GM19438 (cell line): Measurements from ENCODE around the gene TSPAN14.

ENCODE experiments used
- ATAC-seq: cut with Tn5 transposase; IDR thresholded peaks from one replicate; pipeline ENCODE4 v1.9.1; 2021; ENCODE audit warnings: low read depth; ENCODE audit not compliant: unreplicated experiment

Gene TSPAN14

DNA sequence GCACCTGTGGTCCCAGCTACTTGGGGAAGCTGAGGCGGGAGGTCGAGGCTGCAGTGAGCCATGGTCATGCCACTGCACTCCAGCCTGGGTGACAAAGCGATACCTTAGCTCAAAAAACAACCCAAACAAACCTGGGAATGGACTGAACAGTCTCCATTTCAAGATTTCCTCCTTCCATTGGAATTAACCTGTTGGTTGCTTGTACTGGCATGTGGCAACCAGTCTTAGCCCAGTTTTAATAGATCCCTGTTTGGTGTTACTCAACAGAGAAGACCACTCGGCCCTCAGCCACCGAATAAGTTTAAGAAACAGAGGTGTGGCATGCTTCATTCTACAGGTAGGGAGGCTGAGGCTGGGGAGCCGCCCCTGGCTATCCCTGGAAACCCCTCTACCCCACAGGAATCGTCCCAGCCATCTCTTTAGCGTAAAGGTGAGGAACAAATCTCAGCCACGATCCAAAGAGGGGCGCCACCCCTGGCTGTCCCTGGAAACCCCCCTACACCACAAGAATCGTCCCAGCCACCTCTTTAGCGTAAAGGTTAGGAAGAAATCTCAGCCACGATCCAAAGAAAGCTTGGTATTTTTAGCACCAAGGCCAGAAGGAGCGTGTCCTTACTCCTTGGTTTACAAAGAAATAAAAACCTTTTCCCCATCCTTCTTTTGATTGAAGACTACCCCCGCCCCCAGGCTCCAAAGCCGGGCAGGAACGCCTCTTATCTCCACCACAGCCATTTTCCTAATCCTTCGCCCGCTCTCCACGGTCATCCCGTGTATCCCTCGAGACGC, 861 bp upstream of the TSPAN14 start:
- ATAC-seq = no peak

DNA sequence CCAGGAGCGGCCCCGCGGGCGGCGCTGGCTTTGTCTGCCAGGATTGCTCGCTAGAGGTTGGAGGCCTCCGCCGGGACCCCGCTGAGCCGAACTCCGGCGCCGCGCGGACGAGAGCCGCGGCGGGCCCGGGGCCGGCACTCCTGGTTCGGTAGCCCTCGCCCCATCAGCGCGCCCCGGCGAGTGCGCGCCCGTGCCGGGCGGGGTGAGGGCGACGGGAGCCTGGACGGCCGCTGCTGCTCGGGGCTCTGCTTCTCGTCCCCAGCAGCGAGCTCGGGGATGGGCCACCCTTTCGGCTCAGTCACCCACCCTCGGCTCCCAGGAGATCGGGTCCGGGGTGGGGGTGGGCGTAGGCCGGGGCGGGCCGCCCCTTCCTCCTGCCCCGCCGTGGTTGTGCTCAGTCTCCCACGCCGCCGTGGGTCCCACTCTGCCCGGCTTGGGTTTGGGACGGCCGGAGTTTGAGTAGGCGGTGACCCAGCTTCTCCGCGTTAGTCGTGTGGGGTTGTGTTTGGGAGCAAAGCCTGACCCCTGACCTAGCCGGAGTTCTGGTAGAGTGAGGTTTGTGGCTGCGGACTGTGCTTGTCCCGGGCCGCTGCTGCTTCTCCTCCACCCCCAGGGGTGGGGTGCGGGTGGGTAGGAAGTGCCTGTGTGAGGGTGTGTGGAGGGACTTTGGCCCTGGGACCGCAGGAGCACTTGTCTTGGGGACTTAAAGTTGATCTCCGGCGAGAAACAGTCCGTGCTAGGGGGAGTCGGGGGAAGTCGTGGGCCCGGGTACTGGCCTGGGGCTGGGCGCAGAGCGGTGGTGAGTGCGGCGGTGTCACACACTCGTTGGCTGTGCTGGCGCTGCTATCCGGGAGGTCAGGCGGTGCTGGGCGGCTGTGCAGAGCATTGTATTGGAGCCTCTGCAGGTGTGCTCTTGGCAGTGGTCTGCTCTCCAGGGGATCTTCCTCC, 677 bp downstream of the TSPAN14 start:
- ATAC-seq = peak; percentile 17

- ATAC-seq = no peak
Observed at GRCh38 chr10:80455461-80456349, 1.6 kb downstream of the TSPAN14 start.

DNA sequence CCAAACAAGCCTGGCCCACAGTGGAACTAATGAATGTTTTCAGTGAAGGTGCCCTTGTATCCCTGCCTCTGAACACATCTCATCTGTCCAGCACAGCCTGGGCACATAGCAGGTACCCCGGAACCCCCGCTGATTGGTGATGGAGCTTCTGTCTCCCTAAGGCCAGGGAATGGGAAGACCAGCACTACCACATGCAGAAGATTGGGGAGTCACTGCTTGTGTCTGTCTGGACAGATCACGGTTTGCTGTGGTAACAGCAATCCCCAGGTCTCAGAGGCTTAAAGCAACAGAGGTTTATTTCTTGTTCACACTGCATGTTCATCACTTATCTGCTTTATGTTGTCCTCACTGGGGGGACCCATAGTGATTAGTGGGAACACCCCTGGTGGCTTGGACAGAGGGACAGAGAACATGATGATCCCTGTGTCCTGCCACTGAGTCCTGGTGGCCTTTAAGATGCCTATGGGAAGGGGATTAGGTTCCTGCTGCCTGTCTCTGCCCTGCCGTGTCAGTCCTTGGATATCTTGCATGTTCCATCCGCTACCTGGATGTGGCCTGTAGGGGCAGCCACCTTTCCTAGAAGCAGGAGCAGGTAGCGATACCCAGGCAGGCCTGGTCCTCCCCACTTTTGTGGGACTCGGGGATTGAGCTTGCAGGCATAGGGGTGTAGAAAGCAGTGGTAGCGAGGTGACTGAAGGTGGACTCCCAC, 3.6 kb downstream of the TSPAN14 start:
- no peak for ATAC-seq

GRCh38 chr10:80458263-80458625, 4.1 kb downstream of the TSPAN14 start:
- ATAC-seq = no peak

GRCh38 chr10:80458638-80459037, 4.5 kb downstream of the TSPAN14 start:
- ATAC-seq = no peak

DNA sequence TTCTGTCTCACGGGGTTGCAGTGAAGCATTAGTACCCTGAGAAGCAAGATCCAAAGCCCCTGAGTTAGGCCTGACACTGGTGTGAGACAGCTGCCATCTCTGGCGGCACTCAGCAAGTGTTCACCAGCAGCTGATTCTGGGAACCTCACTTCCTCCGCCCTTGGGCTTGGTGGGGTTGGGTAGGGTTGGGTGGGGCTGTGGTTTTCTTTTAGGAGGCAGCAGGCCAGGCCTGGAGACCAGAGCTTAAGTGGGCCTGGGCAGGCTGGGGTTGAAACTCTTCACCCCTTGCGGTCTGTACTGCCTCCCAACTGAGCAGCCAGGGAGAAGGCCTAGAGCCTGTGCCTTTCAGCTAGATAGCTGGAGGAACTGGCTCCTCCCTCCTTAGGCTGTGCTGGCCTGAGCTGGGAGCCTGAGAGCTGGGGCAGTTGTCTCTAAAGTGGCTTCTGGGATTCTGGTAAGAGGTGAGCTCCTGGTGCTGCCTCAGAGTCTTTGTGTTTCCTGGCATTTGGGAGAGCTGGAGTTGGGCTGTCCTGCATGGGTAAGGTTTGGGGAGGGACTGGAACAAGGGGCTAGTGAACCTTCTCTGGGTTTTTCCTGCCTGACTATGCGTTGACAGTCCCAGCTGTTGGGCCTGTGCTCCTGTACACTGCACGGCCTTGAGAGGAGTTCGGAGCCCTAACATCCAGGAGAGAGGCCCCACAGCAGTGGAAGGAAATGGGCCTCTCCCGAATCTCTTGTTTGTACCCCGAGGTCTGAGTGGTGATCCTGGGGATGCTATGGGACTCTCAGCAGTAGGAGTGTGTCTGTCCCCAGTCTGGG, 5.1 kb downstream of the TSPAN14 start:
- ATAC-seq = peak; percentile 57

DNA sequence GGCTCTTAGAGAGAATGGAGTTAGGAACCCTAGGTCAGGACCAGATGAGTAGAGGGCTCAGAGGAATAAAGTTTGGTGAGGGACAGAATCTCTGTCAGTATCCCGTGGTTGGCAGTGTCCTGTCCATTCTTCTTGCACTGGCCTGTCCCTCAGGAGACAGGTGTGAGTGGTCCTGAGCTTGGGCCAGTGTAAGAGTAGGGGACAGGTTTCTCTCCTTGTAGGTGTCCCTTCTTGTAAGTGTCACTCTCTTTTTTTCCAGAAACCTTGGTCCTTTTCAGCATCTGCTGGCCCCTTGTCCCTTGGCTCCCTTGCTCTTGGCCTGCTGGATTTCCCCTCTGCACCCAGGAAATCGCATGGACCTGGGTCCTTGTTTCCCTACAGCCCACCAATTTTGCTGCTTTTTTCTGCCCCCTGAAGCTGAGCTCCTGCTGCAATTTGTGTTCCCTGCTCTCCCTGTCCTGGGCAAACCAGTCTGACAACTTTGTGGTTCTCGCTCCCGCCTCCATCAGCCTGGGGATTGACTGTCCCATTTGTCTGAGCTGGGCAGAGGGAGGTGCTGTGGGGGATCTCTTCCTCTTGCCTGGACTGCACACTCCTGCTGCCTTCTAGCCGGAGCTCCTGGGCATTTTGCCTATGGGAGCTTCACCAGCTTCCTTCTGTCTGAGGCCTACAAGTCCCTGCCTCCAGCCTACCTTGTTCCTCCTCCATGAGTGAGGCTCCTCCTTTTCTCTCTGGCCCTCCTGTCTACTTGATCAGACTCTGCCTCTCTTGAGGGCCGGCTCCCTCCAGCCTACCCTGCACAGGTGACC, 6.5 kb downstream of the TSPAN14 start:
- ATAC-seq = no peak

DNA sequence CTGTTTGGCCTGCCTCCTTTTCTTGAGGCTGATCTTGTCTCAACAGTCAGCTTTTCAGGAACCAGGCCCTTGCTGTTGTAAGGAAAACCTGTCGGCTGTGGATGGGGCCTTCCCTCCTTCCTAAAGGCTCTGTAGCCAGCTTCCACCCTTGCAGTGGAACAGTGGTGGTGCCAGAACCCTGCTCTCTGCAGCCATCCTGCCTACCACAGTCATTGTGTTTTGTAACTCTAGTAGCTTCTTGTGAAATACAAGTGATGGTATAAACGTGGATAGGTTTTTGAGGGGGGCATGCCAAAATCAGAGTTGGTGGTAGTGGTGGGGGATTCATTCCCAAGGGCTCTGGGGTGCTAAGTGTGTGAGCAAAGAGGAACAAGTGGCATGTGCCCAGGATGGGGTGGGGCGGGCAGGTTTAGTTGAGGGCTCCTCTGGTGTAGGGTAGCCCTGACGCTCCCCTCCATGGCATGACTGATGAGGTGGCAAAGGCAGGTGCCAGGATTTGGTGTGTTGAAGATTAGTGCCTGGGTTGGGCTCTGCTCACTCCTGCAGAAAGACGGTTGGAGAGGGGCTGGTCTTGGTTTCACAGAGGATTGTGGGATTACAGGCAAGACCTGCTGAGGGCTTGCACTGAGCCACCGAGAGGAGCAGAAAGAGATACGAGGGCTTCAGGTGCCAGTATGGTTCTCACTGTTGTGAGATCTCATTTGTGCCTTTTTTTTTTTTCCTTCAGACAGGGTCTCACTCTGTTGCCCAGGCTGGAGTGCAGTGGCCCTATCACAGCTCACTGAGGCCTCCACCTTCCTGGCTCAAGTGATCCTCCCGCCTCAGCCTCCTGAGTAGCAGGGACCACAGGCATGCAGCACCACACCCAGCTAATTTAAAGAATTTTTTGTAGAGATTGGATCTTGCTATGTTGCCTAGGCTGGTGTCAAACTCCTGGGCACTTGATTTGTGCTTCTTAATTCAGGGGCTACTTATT, 7.4 kb downstream of the TSPAN14 start:
- ATAC-seq = no peak

- no peak for ATAC-seq
Observed at GRCh38 chr10:80462299-80462980, 8.3 kb downstream of the TSPAN14 start.

- peak; percentile 30 for ATAC-seq
Observed at GRCh38 chr10:80462981-80463741, 9.1 kb downstream of the TSPAN14 start.

GRCh38 chr10:80463868-80464267, 9.8 kb downstream of the TSPAN14 start:
- ATAC-seq = no peak

- no peak for ATAC-seq
Observed at GRCh38 chr10:80464557-80465450, 10.7 kb downstream of the TSPAN14 start.

DNA sequence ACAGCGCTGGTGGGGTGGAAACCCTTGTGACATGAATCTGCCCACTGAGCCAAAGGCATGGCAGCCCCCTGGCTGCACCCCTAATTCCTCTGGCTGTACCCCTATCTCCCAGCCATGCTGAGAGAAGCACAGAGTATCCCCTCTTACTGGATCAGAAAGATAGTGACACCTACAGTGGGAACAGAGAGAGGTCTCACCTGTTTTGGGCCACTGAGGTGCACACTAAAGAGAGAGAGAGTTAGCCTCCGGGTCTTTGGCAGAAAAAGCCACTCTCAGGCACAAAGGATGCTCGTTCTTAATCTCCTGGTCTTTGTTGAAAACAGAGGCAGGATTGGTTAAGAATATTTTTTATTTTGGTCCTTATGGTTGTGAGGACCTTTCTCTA, 11.3 kb downstream of the TSPAN14 start:
- ATAC-seq = no peak
